H9 (cell line): ENCODE results near the gene H2BW2. TPM values are rescaled to one million over a fixed set of nuclear protein-coding genes. Genes with fewer than 3 reads are reported as not detected.

Experiments used
- DNase-seq: peaks from one replicate; pipeline ENCODE4 v3.0.0-alpha.2; 2017
- H2AFZ ChIP-seq: one replicate; pipeline ENCODE4 v1.6.1; 2013; ENCODE audit warnings: mild to moderate bottlenecking, low read length, control low read depth, moderate library complexity
- H2AK5ac ChIP-seq: 2 replicates; pipeline ENCODE4 v1.6.1; 2013; ENCODE audit warnings: low read length, control low read depth, mixed read lengths; ENCODE audit not compliant: insufficient read length
- H2BK120ac ChIP-seq: one replicate; pipeline ENCODE4 v1.6.1; 2013; ENCODE audit warnings: low read depth, mild to moderate bottlenecking, low read length, control low read depth, inconsistent platforms; ENCODE audit not compliant: poor library complexity, severe bottlenecking
- H2BK12ac ChIP-seq: 2 replicates; pipeline ENCODE4 v1.6.1; 2013; ENCODE audit warnings: low read length, control low read depth, mixed read lengths, low read depth; ENCODE audit not compliant: insufficient read length
- H2BK15ac ChIP-seq: 2 replicates; pipeline ENCODE4 v1.6.1; 2013; ENCODE audit warnings: low read depth, low read length, control low read depth
- H2BK20ac ChIP-seq: one replicate; pipeline ENCODE4 v1.6.1; 2013; ENCODE audit warnings: low read depth, mild to moderate bottlenecking, low read length, control low read depth, inconsistent platforms; ENCODE audit not compliant: poor library complexity, severe bottlenecking
- H2BK5ac ChIP-seq: 2 replicates; pipeline ENCODE4 v1.6.1; 2013; ENCODE audit warnings: low read length, control low read depth, mixed read lengths; ENCODE audit not compliant: insufficient read length
- H3K14ac ChIP-seq: 2 replicates; pipeline ENCODE4 v1.6.1; 2013; ENCODE audit warnings: low read length, control low read depth; ENCODE audit not compliant: insufficient read depth
- H3K18ac ChIP-seq: 2 replicates; pipeline ENCODE4 v1.6.1; 2013; ENCODE audit warnings: low read depth, mild to moderate bottlenecking, mixed read lengths, low read length, control low read depth; ENCODE audit not compliant: insufficient read length
- H3K23ac ChIP-seq: 2 replicates; pipeline ENCODE4 v1.6.1; 2013; ENCODE audit warnings: low read length, control low read depth, mixed read lengths, low read depth; ENCODE audit not compliant: insufficient read length
- H3K23me2 ChIP-seq: 2 replicates; pipeline ENCODE4 v1.6.1; 2013; ENCODE audit warnings: low read depth, mild to moderate bottlenecking, mixed read lengths, low read length, control low read depth; ENCODE audit not compliant: insufficient read length, poor library complexity, severe bottlenecking
- H3K27ac ChIP-seq: 2 replicates; pipeline ENCODE4 v1.5.1; 2013; ENCODE audit warnings: low read length, control low read depth, mixed read lengths, low read depth; ENCODE audit not compliant: insufficient read length
- H3K27me3 ChIP-seq: 2 replicates; pipeline ENCODE4 v1.6.1; 2013; ENCODE audit warnings: low read length, control low read depth, inconsistent platforms; ENCODE audit not compliant: insufficient read depth
- H3K4ac ChIP-seq: 2 replicates; pipeline ENCODE4 v1.6.1; 2013; ENCODE audit warnings: low read depth, mild to moderate bottlenecking, control low read depth, inconsistent platforms, low read length, moderate library complexity
- H3K4me1 ChIP-seq: 2 replicates; pipeline ENCODE4 v1.6.1; 2013; ENCODE audit warnings: low read length, control low read depth, inconsistent platforms; ENCODE audit not compliant: insufficient read depth
- H3K4me2 ChIP-seq: 2 replicates; pipeline ENCODE4 v1.6.1; 2013; ENCODE audit warnings: low read length, control low read depth, mixed read lengths; ENCODE audit not compliant: insufficient read length, insufficient read depth
- H3K56ac ChIP-seq: 2 replicates; pipeline ENCODE4 v1.6.1; 2013; ENCODE audit warnings: low read depth, mild to moderate bottlenecking, mixed read lengths, low read length, control low read depth; ENCODE audit not compliant: insufficient read length
- H3K79me1 ChIP-seq: 2 replicates; pipeline ENCODE4 v1.6.1; 2013; ENCODE audit warnings: low read depth, mild to moderate bottlenecking, moderate library complexity, low read length, control low read depth, inconsistent platforms; ENCODE audit not compliant: insufficient read depth, poor library complexity, severe bottlenecking
- H3K79me2 ChIP-seq: 2 replicates; pipeline ENCODE4 v1.6.1; 2013; ENCODE audit warnings: low read length, control low read depth, inconsistent platforms; ENCODE audit not compliant: insufficient read depth
- H3K9ac ChIP-seq: 2 replicates; pipeline ENCODE4 v1.6.1; 2013; ENCODE audit warnings: low read length, control low read depth, mixed read lengths; ENCODE audit not compliant: insufficient read length; ENCODE audit errors: extremely low read depth
- H3K9me3 ChIP-seq: one replicate; pipeline ENCODE4 v1.6.1; 2013; ENCODE audit warnings: low read depth, low read length, inconsistent platforms; ENCODE audit not compliant: control insufficient read depth
- H3T11ph ChIP-seq: one replicate; pipeline ENCODE4 v1.6.1; 2013; ENCODE audit warnings: mild to moderate bottlenecking, low read length, control low read depth, inconsistent platforms
- H4K20me1 ChIP-seq: one replicate; pipeline ENCODE4 v1.6.1; 2013; ENCODE audit not compliant: control insufficient read depth, insufficient read length, insufficient read depth
- H4K5ac ChIP-seq: 2 replicates; pipeline ENCODE4 v1.6.1; 2013; ENCODE audit warnings: low read depth, mild to moderate bottlenecking, mixed read lengths, low read length, control low read depth; ENCODE audit not compliant: insufficient read length
- H4K8ac ChIP-seq: replicated peaks from 2 replicates; pipeline ENCODE4 v1.6.1; 2013; ENCODE audit warnings: low read length, control low read depth, mixed read lengths, low read depth; ENCODE audit not compliant: insufficient read length
- H4K91ac ChIP-seq: 2 replicates; pipeline ENCODE4 v1.6.1; 2013; ENCODE audit warnings: low read depth, mild to moderate bottlenecking, moderate library complexity, mixed read lengths, low read length, control low read depth; ENCODE audit not compliant: insufficient read length
- H3K27ac Mint-ChIP-seq, 3 experiments: 2 replicates in 2 of 3; 3 replicates in 1 of 3; pipeline ENCODE4 v1.8.0; 2020 to 2021; ENCODE audit warnings: mixed read lengths in 3 of 3, mild to moderate bottlenecking in 1 of 3, moderate library complexity in 1 of 3
- H3K27me3 Mint-ChIP-seq: 2 replicates; pipeline ENCODE4 v1.8.0; 2021; ENCODE audit warnings: low read depth, mild to moderate bottlenecking, moderate library complexity, mixed read lengths
- H3K36me3 Mint-ChIP-seq, 3 experiments: 2 replicates in 2 of 3; 3 replicates in 1 of 3; pipeline ENCODE4 v1.8.0; 2020 to 2021; ENCODE audit warnings: low read depth in 3 of 3, mixed read lengths in 3 of 3; ENCODE audit not compliant: insufficient read depth in 1 of 3
- H3K4me1 Mint-ChIP-seq, 2 experiments: 2 replicates each; pipeline ENCODE4 v1.8.0; 2020; ENCODE audit warnings: mixed read lengths in 2 of 2
- H3K4me3 Mint-ChIP-seq, 2 experiments: 2 replicates in 1 of 2; 3 replicates in 1 of 2; pipeline ENCODE4 v1.8.0; 2020 to 2021; ENCODE audit warnings: mild to moderate bottlenecking in 2 of 2, mixed read lengths in 2 of 2, moderate library complexity in 1 of 2
- H3K9me3 Mint-ChIP-seq, 2 experiments: 2 replicates in 1 of 2; 3 replicates in 1 of 2; pipeline ENCODE4 v1.8.0; 2020; ENCODE audit warnings: mild to moderate bottlenecking in 2 of 2, mixed read lengths in 2 of 2, moderate library complexity in 1 of 2
- CTCF ChIP-seq: fragments of 200-600 bp; sonication (generic); conservative IDR thresholded peaks from 3 replicates; pipeline ENCODE4 v1.8.0; 2021; ENCODE audit warnings: antibody characterized with exemption, mild to moderate bottlenecking
- WGBS: extraction: QIAGEN DNeasy Blood & Tissue Kit; methylation state at CpG from one replicate; pipeline ENCODE4 v1.1.7; 2013; ENCODE audit warnings: missing lambda C conversion rate, low lambda C conversion rate, mixed read lengths; ENCODE audit not compliant: insufficient read length; ENCODE audit errors: extremely low coverage; 5-methylcytosine and 5-hydroxymethylcytosine counted together
- total RNA-seq: library from RNA; stranded (reverse); gene quantifications from 2 replicates; pipeline ENCODE4 v1.2.1, GENCODE V29; 2021

H2BW2 gene
- total RNA-seq, 1 experiment from 2014 or later = not detected

GRCh38 chrX:104084063-104084462, 44.3 kb downstream of the H2BW2 start:
- no peaks in the 10 kb centered on the region for H4K20me1 ChIP-seq
- H2BK20ac ChIP-seq = no peak overlapping the region
- no peak overlapping the region for H3K56ac ChIP-seq
- no peaks in the 10 kb centered on the region for H3K4me1 Mint-ChIP-seq
- H3K23me2 ChIP-seq = no peaks in the 10 kb centered on the region
- H3K9me3 ChIP-seq = no peaks in the 10 kb centered on the region
- no peak overlapping the region for H3K4ac ChIP-seq
- no peaks in the 10 kb centered on the region for H3K79me1 ChIP-seq
- H3T11ph ChIP-seq = no peak overlapping the region
- H3K9ac ChIP-seq = no peak overlapping the region
- H3K27ac ChIP-seq = no peak overlapping the region
- peaks cover 0 to 10% of the 10 kb centered on the region in 2 experiments; a peak in 2 of 5 replicates for H3K9me3 Mint-ChIP-seq
- no peak for DNase-seq
- H3K27me3 ChIP-seq = no peaks in the 10 kb centered on the region
- no peak overlapping the region for H3K23ac ChIP-seq
- WGBS = no CpG with 5 or more reads among the region's 4 CpGs
- H3K27me3 Mint-ChIP-seq = peaks cover 12% of the 10 kb centered on the region
- no peaks in the 10 kb centered on the region for H3K79me2 ChIP-seq
- no peak overlapping the region for H3K4me2 ChIP-seq
- H2BK15ac ChIP-seq = no peak overlapping the region
- H3K27ac Mint-ChIP-seq = no peak overlapping the region
- no peak overlapping the region for H2BK120ac ChIP-seq
- H3K4me3 Mint-ChIP-seq = no peak overlapping the region
- TF ChIP-seq CTCF = no peak
- no peak overlapping the region for H4K8ac ChIP-seq
- H3K4me1 ChIP-seq = no peaks in the 10 kb centered on the region
- no peak overlapping the region for H3K18ac ChIP-seq
- no peak overlapping the region for H2BK12ac ChIP-seq
- no peak overlapping the region for H4K5ac ChIP-seq
- H3K36me3 Mint-ChIP-seq = no peaks in the 10 kb centered on the region; a peak in 1 of 7 replicates
- H2AK5ac ChIP-seq = no peak overlapping the region
- H4K91ac ChIP-seq = no peak overlapping the region
- no peak overlapping the region for H3K14ac ChIP-seq
- H2BK5ac ChIP-seq = no peak overlapping the region
- no peak overlapping the region for H2AFZ ChIP-seq
